Measurements from ENCODE around the gene WNT9B. TPM values are rescaled to one million over a fixed set of nuclear protein-coding genes. Genes with fewer than 3 reads are reported as not detected.

The WNT9B gene
- total RNA-seq, 1 experiment from 2014 or later: 0.70 TPM

DNA sequence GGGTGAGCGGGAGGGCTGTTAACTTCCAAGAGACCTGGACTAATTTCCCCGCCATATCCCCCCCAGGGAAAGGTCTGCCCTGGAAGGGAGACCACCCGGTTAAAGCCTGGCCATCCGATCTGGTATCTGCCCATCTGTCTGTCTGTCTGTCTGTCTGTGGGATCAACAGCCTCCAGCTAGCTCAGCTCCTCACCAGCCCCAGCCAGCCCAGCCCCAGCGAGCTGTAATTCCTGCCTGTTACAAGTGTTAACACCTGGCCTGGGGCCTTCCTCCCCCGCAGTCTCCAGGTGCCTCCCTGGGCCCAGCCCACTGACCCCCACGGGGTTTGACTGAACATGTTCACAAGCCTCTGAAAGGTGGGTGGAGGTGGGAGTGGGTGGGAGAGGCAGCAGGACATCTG is 36.9 kb upstream of the WNT9B start:
- H3K27me3 Mint-ChIP-seq (ENCODE audit: low read depth): peaks cover 43% of the 10 kb centered on the region
- H3K9ac ChIP-seq (ENCODE audit: extremely low read depth, insufficient read length, low read length): no peak overlapping the region

More for the DNA sequence above, 36.9 kb upstream of the WNT9B start:
- Histone ChIP-seq H3K23me2 (ENCODE audit: insufficient read length, low read depth, low read length, poor library complexity, severe bottlenecking) (peaks cover 18% of the 10 kb centered on the region), H3K23ac (ENCODE audit: insufficient read length, low read depth, low read length) (no peak overlapping the region), H3K27ac (ENCODE audit: insufficient read length, low read depth, low read length) (no peak overlapping the region), H4K20me1 (ENCODE audit: control insufficient read depth, insufficient read depth, insufficient read length) (no peaks in the 10 kb centered on the region), H3K27me3 (ENCODE audit: insufficient read depth, low read length) (peaks cover 21% of the 10 kb centered on the region; the same call in 1 of the 2 replicates), H2AK5ac (ENCODE audit: insufficient read length, low read length) (no peak overlapping the region), H4K5ac (ENCODE audit: insufficient read length, low read depth, low read length) (no peak overlapping the region), H2BK120ac (ENCODE audit: low read depth, low read length, poor library complexity, severe bottlenecking) (no peak overlapping the region), H3K4ac (ENCODE audit: low read depth, low read length) (no peak overlapping the region), H3K79me2 (ENCODE audit: insufficient read depth, low read length) (no peaks in the 10 kb centered on the region), H3K56ac (ENCODE audit: insufficient read length, low read depth, low read length) (no peak overlapping the region), H2BK12ac (ENCODE audit: insufficient read length, low read depth, low read length) (no peak overlapping the region), H3T11ph (ENCODE audit: low read length) (no peak overlapping the region), H3K18ac (ENCODE audit: insufficient read length, low read depth, low read length) (no peak overlapping the region), H3K14ac (ENCODE audit: insufficient read depth, low read length) (no peak overlapping the region; the same call in 1 of the 2 replicates), H2BK20ac (ENCODE audit: low read depth, low read length, poor library complexity, severe bottlenecking) (no peak overlapping the region), H3K4me2 (ENCODE audit: insufficient read depth, insufficient read length, low read length) (no peak overlapping the region), H3K79me1 (ENCODE audit: insufficient read depth, low read depth, low read length, poor library complexity, severe bottlenecking) (no peaks in the 10 kb centered on the region), H2BK15ac (ENCODE audit: low read depth, low read length) (no peak overlapping the region), H3K4me1 (ENCODE audit: insufficient read depth, low read length) (peaks cover 7% of the 10 kb centered on the region; the same call in 1 of the 2 replicates), H4K8ac (replicated peaks; ENCODE audit: insufficient read length, low read depth, low read length) (no peak overlapping the region), H2AFZ (ENCODE audit: low read length) (no peak overlapping the region), H3K9me3 (ENCODE audit: control insufficient read depth, low read depth, low read length) (no peaks in the 10 kb centered on the region), H4K91ac (ENCODE audit: insufficient read length, low read depth, low read length) (no peak overlapping the region), H2BK5ac (ENCODE audit: insufficient read length, low read length) (no peak overlapping the region)
- TF ChIP-seq, protein P1, sequence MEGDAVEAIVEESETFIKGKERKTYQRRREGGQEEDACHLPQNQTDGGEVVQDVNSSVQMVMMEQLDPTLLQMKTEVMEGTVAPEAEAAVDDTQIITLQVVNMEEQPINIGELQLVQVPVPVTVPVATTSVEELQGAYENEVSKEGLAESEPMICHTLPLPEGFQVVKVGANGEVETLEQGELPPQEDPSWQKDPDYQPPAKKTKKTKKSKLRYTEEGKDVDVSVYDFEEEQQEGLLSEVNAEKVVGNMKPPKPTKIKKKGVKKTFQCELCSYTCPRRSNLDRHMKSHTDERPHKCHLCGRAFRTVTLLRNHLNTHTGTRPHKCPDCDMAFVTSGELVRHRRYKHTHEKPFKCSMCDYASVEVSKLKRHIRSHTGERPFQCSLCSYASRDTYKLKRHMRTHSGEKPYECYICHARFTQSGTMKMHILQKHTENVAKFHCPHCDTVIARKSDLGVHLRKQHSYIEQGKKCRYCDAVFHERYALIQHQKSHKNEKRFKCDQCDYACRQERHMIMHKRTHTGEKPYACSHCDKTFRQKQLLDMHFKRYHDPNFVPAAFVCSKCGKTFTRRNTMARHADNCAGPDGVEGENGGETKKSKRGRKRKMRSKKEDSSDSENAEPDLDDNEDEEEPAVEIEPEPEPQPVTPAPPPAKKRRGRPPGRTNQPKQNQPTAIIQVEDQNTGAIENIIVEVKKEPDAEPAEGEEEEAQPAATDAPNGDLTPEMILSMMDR (conservative IDR thresholded peaks at IDR 0.05): no peak
- Mint-ChIP-seq H3K4me3 (no peak overlapping the region), H3K36me3 (ENCODE audit: insufficient read depth in 1 of 3, low read depth in 3 of 3) (no peaks in the 10 kb centered on the region; a peak in 1 of 7 replicates), H3K9me3 (no peaks in the 10 kb centered on the region; a peak in 2 of 5 replicates), H3K27ac (no peak overlapping the region), H3K4me1 (peaks cover 61 to 69% of the 10 kb centered on the region in 2 experiments)
- WGBS (ENCODE audit: extremely low coverage, insufficient read length, low lambda C conversion rate): no CpG with 5 or more reads among the region's 7 CpGs
- peak; percentile 56 for DNase-seq
